Placental pericyte (primary cell): ENCODE measurements around the gene TBX10. TPM values are rescaled to one million over a fixed set of nuclear protein-coding genes. Genes with fewer than 3 reads are reported as not detected.

Experiments
- small RNA-seq: library from RNA; depleted of rRNA; stranded (forward); fragments of <200 nt; gene quantifications from one replicate; pipeline ENCODE3, GENCODE V24; 2012; ENCODE audit warnings: low replicate concordance
- total RNA-seq: library from RNA; depleted of rRNA; stranded (reverse); fragments of >200 nt; gene quantifications from 2 replicates; pipeline ENCODE4 v1.2.3, GENCODE V29; 2012

The TBX10 gene
- total RNA-seq = not detected in 2 replicates

DNA sequence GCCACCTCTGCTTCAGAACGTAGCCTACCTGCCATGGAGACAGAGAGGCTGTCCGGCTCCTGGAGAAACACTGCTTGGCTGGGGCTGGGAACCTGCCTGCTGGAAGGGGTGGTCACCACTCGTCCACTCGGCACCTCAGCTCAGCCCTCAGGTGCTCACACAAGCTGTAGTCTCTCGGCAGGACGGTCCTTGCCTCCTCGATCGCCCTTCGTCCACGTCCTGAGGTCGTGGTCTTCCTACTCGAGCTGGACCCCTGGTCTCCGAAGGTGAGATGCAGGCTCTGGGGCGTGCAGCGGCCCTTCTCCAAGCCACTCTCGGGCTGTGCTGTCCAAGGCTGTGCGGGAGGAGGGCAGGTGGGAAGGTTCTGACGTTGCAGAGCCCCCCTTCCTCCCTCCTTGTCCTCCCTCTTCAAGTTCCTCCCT is at the start of gene TBX10:
TSS of gene TBX10 (minus strand) at position 326 of the 422 bp plus-strand sequence. CDS start at position 35, 291 bp downstream.

DNA sequence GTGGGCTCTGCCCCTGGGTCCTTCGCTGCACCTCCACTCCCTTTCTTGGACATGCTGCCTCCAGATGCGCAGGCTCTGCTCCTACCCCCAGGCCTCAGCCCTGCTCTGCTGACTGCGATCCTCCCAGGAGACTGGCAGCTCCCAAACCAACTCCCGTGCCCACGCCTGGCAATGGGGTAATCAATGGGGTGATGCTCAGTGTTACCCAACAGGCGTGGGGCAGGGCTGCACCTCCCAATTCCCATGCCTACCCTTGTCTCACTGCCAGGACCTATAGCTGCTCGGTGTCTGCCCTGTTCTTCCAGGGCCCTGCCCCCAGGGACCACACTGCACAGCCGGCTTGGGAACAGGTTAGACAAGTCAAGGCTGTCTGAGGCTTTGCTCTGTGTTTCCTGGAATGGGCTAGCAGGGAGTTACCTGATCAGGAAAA is 34.9 kb upstream of the TBX10 start, which contains the start of gene ALDH3B2:
TSS of gene ALDH3B2 (minus strand) at position 182 of the 430 bp plus-strand sequence. CDS start 7,688 bp downstream, outside the sequence.

DNA sequence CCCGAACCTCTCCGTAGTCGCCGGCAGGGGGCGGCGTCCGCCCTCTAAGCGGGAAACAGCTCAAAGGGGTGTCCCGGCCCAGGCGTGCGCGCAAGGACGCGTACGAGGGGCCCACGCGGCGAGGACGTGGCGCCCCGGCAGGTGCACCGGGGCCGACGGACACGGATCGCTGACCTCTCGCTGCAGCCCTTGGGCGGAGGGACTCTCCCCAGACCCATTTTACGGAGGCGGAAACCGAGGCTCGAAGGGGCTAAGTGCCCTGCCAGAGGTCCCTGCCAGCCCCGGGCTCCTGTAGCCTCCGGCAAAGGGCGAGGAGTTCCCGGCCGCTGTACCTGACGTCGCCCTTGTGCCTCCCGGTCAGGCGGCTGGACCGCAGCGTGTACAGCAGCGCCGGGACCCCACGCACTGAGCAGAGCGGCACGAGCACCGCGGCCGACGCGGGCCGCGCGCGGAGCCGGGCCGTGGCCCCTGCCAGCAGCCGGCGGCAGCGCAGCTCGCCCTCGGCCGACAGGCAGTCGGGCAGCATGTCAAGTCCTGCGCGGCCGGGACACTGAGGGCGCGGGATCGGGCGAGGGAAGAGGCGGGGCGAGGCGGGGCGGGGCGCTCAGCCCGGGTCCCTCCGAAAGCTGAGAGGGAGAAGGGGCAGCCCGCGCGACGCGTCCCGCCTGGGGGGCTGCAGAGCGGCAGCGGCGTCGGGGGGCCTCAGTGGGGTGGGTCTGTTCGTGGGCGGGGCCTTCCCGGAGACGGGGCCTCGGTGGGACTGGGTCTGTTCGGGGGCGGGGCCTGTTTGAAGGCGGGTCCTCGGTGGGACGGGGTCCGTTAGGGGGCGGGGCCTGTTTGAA is 10.0 kb downstream of the TBX10 start, which contains the start of gene NUDT8:
TSS of gene NUDT8 (minus strand) at position 552 of the 842 bp plus-strand sequence. CDS start at position 526, 26 bp downstream.

DNA sequence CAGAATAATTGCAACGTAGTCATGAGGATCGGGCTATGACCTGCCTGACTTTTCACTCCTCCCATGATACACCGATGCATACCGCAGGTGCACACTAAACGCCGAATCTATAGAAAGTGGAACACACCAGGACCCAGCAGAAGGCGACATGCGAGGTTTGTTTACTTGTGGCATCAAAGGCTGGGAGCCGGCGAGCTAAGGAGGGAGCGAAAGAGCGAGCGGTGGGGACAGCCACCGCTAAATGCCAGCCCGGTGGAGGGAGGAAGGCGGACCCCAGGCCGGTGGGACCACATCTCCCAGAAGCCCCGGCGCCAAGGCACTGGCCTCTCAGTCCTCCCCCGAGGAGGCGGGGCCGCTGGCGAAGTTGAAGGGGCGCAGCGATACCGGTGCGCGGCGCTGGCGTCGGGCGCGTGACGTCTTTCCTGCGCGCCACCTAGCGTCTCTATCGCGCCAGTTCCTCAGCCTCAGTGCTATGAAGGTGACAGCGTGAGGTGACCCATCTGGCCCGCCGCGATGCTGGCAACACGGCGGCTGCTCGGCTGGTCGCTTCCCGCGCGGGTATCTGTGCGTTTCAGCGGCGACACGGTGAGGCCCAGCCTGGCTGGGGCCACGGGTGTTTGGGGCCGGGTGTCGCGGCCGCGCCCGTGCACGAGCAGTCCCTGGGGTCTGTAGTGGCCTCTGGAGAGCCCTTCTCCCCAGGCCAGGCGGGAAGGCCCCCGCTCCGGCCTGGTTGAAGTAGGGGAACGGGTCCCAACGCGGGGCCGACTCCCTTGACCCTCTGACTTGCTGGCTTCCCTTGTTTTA is 32.9 kb downstream of the TBX10 start, which contains the start of gene NDUFV1:
TSS of gene NDUFV1 (plus strand) at position 445 of the 804 bp plus-strand sequence. CDS start at position 514, 69 bp downstream.

DNA sequence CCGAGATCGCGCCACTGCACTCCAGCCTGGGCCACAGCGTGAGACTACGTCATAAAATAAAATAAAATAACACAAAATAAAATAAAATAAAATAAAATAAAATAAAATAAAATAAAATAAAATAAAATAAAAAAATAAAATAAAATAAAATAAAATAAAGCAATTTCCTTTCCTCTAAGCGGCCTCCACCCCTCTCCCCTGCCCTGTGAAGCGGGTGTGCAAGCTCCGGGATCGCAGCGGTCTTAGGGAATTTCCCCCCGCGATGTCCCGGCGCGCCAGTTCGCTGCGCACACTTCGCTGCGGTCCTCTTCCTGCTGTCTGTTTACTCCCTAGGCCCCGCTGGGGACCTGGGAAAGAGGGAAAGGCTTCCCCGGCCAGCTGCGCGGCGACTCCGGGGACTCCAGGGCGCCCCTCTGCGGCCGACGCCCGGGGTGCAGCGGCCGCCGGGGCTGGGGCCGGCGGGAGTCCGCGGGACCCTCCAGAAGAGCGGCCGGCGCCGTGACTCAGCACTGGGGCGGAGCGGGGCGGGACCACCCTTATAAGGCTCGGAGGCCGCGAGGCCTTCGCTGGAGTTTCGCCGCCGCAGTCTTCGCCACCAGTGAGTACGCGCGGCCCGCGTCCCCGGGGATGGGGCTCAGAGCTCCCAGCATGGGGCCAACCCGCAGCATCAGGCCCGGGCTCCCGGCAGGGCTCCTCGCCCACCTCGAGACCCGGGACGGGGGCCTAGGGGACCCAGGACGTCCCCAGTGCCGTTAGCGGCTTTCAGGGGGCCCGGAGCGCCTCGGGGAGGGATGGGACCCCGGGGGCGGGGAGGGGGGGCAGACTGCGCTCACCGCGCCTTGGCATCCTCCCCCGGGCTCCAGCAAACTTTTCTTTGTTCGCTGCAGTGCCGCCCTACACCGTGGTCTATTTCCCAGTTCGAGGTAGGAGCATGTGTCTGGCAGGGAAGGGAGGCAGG is 56.0 kb downstream of the TBX10 start, which contains the start of gene GSTP1:
TSS of gene GSTP1 (plus strand) at position 566 of the 958 bp plus-strand sequence. CDS start at position 598, 32 bp downstream.

Small RNA genes within 50 kb of the gene (small RNA-seq; reads per million reads assigned to genes)
- gene AP003385.3 (not detected), gene RPL37P2 (2.7 reads per million, percentile 76 among the genes with 10 or more reads in this experiment)

Other genes starting within 250 kb of the TBX10 start
- gene RAD9A, start 247.8 kb downstream of the TBX10 start, total RNA-seq = 6.3 and 18.8 TPM in 2 replicates
- gene PPP1CA, start 237.9 kb downstream of the TBX10 start, total RNA-seq = 293 and 375 TPM in 2 replicates
- not detected in 2 replicates for gene TBC1D10C, start 235.7 kb downstream of the TBX10 start, total RNA-seq
- gene CARNS1, start 224.1 kb downstream of the TBX10 start, total RNA-seq = under 0.01 and 0.22 TPM in 2 replicates
- gene RPS6KB2, start 211.3 kb downstream of the TBX10 start, total RNA-seq = 59.7 and 71.3 TPM in 2 replicates
- 0.29 and 1.3 TPM in 2 replicates for gene PTPRCAP, start 202.1 kb downstream of the TBX10 start, total RNA-seq
- 115 and 145 TPM in 2 replicates for gene CORO1B, start 196.3 kb downstream of the TBX10 start, total RNA-seq
- gene GPR152, start 187.0 kb downstream of the TBX10 start, total RNA-seq = not detected in 2 replicates
- not detected in 2 replicates for gene CABP4, start 184.4 kb downstream of the TBX10 start, total RNA-seq
- gene TMEM134, start 170.5 kb downstream of the TBX10 start, total RNA-seq = 12.2 and 44.2 TPM in 2 replicates
- gene AIP, start 156.7 kb downstream of the TBX10 start, total RNA-seq = 33.9 and 87.1 TPM in 2 replicates
- 31.3 and 33.5 TPM in 2 replicates for gene PITPNM1, start 134.4 kb downstream of the TBX10 start, total RNA-seq
- 27.1 and 67.6 TPM in 2 replicates for gene CDK2AP2, start 131.6 kb downstream of the TBX10 start, total RNA-seq
- not detected in 2 replicates for gene CABP2, start 116.3 kb downstream of the TBX10 start, total RNA-seq
- 489 and 520 TPM in 2 replicates for gene GSTP1, start 56.0 kb downstream of the TBX10 start, total RNA-seq
- gene NDUFV1, start 32.8 kb downstream of the TBX10 start, total RNA-seq = 154 and 199 TPM in 2 replicates
- 4.6 and 7.7 TPM in 2 replicates for gene NUDT8, start 9.8 kb downstream of the TBX10 start, total RNA-seq
- gene ACY3, start 11.0 kb upstream of the TBX10 start, total RNA-seq = not detected in 2 replicates
- not detected in 2 replicates for gene ALDH3B2, start 34.9 kb upstream of the TBX10 start, total RNA-seq